Astrocyte (in vitro differentiated cells and primary cell): Measurements from ENCODE around the gene LDB1. TPM values are rescaled to one million over a fixed set of nuclear protein-coding genes. Genes with fewer than 3 reads are reported as not detected.

ENCODE experiments used
- DNase-seq: peaks from one replicate; pipeline ENCODE4 v3.0.0-alpha.2; 2010; ENCODE audit warnings: low read depth
- FAIRE-seq: peaks from 2 replicates; lab custom pipeline; 2011; peaks lifted over from hg19 to GRCh38; lab: Jason Lieb, UNC
- H2AFZ ChIP-seq: 2 replicates; pipeline ENCODE4 v1.6.0; 2012; ENCODE audit warnings: low read depth, low read length, inconsistent platforms
- H3K27ac ChIP-seq: 2 replicates; pipeline ENCODE4 v1.5.1; 2011; ENCODE audit warnings: low read depth, low read length, inconsistent platforms
- H3K27me3 ChIP-seq: 2 replicates; pipeline ENCODE4 v1.6.0; 2011; ENCODE audit warnings: low read length, inconsistent platforms; ENCODE audit not compliant: insufficient read depth
- H3K36me3 ChIP-seq: 2 replicates; pipeline ENCODE4 v1.5.1; 2011; ENCODE audit warnings: low read length, inconsistent platforms; ENCODE audit not compliant: insufficient read depth
- H3K4me1 ChIP-seq: 2 replicates; pipeline ENCODE4 v1.5.1; 2011; ENCODE audit warnings: low read length, inconsistent platforms; ENCODE audit not compliant: insufficient read depth
- H3K4me2 ChIP-seq: 2 replicates; pipeline ENCODE4 v1.6.0; 2012; ENCODE audit warnings: low read length, inconsistent platforms
- H3K4me3 ChIP-seq: 2 replicates; pipeline ENCODE4 v1.5.1; 2011; ENCODE audit warnings: low read depth, mild to moderate bottlenecking, low read length, inconsistent platforms; ENCODE audit not compliant: insufficient read depth
- H3K79me2 ChIP-seq: 2 replicates; pipeline ENCODE4 v1.6.0; 2012; ENCODE audit warnings: mild to moderate bottlenecking, low read length, inconsistent platforms; ENCODE audit not compliant: insufficient read depth
- H3K9ac ChIP-seq: 2 replicates; pipeline ENCODE4 v1.6.0; 2012; ENCODE audit warnings: mild to moderate bottlenecking, low read length, inconsistent platforms
- H3K9me3 ChIP-seq: 2 replicates; pipeline ENCODE4 v1.5.1; 2012; ENCODE audit warnings: low read depth, mild to moderate bottlenecking, low read length, inconsistent platforms; ENCODE audit not compliant: insufficient read depth
- H4K20me1 ChIP-seq: 2 replicates; pipeline ENCODE4 v1.6.0; 2012; ENCODE audit warnings: low read length, inconsistent platforms; ENCODE audit not compliant: insufficient read depth
- H3K27ac Mint-ChIP-seq: one replicate; pipeline ENCODE4 v1.8.0; 2021; ENCODE audit warnings: mild to moderate bottlenecking, mixed read lengths; ENCODE audit not compliant: unreplicated experiment
- H3K27me3 Mint-ChIP-seq: one replicate; pipeline ENCODE4 v1.8.0; 2021; ENCODE audit warnings: low read depth, mixed read lengths; ENCODE audit not compliant: unreplicated experiment
- H3K36me3 Mint-ChIP-seq: one replicate; pipeline ENCODE4 v1.8.0; 2021; ENCODE audit warnings: low read depth, mixed read lengths; ENCODE audit not compliant: unreplicated experiment
- H3K4me1 Mint-ChIP-seq: one replicate; pipeline ENCODE4 v1.8.0; 2021; ENCODE audit warnings: low read depth, mixed read lengths; ENCODE audit not compliant: unreplicated experiment
- H3K4me3 Mint-ChIP-seq: one replicate; pipeline ENCODE4 v1.8.0; 2021; ENCODE audit warnings: mild to moderate bottlenecking, moderate library complexity, mixed read lengths; ENCODE audit not compliant: unreplicated experiment
- H3K9me3 Mint-ChIP-seq: one replicate; pipeline ENCODE4 v1.8.0; 2021; ENCODE audit warnings: mild to moderate bottlenecking, mixed read lengths; ENCODE audit not compliant: unreplicated experiment
- EZH2 ChIP-seq: IDR thresholded peaks from 2 replicates; pipeline ENCODE4 v1.6.1; 2012; ENCODE audit warnings: mild to moderate bottlenecking, low read length, inconsistent platforms; ENCODE audit not compliant: insufficient read depth
- total RNA-seq: library from RNA; stranded (reverse); gene quantifications from 2 replicates; pipeline ENCODE4 v1.2.1, GENCODE V29; 2021
- TF ChIP-seq, protein P1 (sequence below): IDR thresholded peaks from 2 replicates; pipeline ENCODE4 v1.5.1; 2011; ENCODE audit warnings: low read depth, mild to moderate bottlenecking, inconsistent platforms, low read length, moderate library complexity; ENCODE audit not compliant: insufficient read depth

Gene LDB1
- total RNA-seq, 1 donor from 2014 or later = 134 TPM

DNA sequence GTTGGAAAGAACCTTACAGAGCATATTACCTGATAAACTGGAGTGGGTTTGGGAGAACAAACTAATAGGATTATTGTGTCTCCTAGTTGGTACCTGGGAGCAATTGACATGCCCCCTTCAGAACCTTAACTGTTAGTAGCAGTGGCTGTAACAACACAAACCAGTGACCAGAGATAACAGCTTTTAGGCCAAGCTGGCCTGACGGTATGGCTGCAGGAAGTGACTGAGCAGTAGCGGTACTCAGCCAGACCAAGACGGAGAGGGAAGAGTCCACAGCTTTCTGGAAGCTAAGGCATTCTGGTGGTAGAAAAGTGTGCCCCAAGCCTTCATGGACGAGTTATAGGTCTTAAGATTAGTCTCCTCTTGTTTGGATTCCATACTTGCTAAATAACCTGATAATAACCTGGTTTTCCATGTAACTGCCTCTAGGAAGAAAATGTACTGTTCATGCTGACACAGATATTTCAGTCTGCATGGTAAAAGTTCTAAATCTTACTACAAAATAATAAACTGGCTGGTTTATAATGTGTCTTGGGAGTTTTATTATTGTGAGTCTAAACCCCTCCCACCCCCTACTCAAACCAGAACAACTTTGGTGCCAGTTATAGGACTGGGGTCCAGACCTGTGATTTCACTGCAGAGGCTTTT lies 43.3 kb upstream of the LDB1 start:
- H3K4me1 Mint-ChIP-seq = peaks cover 16% of the 10 kb centered on the region
- no peaks in the 10 kb centered on the region for H3K9me3 Mint-ChIP-seq
- H3K4me1 ChIP-seq = peaks cover 4% of the 10 kb centered on the region
- H3K9me3 ChIP-seq = no peaks in the 10 kb centered on the region
- H3K79me2 ChIP-seq = peaks cover 3% of the 10 kb centered on the region
- H3K36me3 ChIP-seq = peaks cover 50% of the 10 kb centered on the region
- no peak for TF ChIP-seq EZH2
- TF ChIP-seq, protein P1, sequence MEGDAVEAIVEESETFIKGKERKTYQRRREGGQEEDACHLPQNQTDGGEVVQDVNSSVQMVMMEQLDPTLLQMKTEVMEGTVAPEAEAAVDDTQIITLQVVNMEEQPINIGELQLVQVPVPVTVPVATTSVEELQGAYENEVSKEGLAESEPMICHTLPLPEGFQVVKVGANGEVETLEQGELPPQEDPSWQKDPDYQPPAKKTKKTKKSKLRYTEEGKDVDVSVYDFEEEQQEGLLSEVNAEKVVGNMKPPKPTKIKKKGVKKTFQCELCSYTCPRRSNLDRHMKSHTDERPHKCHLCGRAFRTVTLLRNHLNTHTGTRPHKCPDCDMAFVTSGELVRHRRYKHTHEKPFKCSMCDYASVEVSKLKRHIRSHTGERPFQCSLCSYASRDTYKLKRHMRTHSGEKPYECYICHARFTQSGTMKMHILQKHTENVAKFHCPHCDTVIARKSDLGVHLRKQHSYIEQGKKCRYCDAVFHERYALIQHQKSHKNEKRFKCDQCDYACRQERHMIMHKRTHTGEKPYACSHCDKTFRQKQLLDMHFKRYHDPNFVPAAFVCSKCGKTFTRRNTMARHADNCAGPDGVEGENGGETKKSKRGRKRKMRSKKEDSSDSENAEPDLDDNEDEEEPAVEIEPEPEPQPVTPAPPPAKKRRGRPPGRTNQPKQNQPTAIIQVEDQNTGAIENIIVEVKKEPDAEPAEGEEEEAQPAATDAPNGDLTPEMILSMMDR = no peak
- FAIRE-seq (no peak), DNase-seq (no peak)
- H3K9ac ChIP-seq = no peak overlapping the region
- H3K27ac ChIP-seq = no peak overlapping the region
- H3K27ac Mint-ChIP-seq = no peak overlapping the region
- H3K4me3 Mint-ChIP-seq = no peak overlapping the region
- no peak overlapping the region for H3K4me3 ChIP-seq
- no peak overlapping the region for H3K4me2 ChIP-seq
- peaks cover 33% of the 10 kb centered on the region for H3K36me3 Mint-ChIP-seq
- no peak overlapping the region for H2AFZ ChIP-seq
- H3K27me3 ChIP-seq = no peaks in the 10 kb centered on the region
- H4K20me1 ChIP-seq = peaks cover 51% of the 10 kb centered on the region
- H3K27me3 Mint-ChIP-seq = no peaks in the 10 kb centered on the region

- DNase-seq = no peak
- Mint-ChIP-seq H3K4me1 (peaks cover 21% of the 10 kb centered on the region), H3K27ac (no peak overlapping the region), H3K9me3 (no peaks in the 10 kb centered on the region), H3K4me3 (peak overlapping the region; percentile 72), H3K27me3 (no peaks in the 10 kb centered on the region), H3K36me3 (peaks cover 48% of the 10 kb centered on the region)
- Histone ChIP-seq H4K20me1 (peaks cover 86% of the 10 kb centered on the region), H3K4me3 (no peak overlapping the region), H3K4me2 (no peak overlapping the region), H3K4me1 (peaks cover 4% of the 10 kb centered on the region), H3K27me3 (no peaks in the 10 kb centered on the region), H3K9ac (no peak overlapping the region), H3K27ac (no peak overlapping the region), H3K79me2 (peaks cover 38% of the 10 kb centered on the region), H3K36me3 (peaks cover 70% of the 10 kb centered on the region), H2AFZ (no peak overlapping the region), H3K9me3 (no peaks in the 10 kb centered on the region)
- TF ChIP-seq EZH2 = no peak
- no peak for FAIRE-seq
These were observed 39.7 kb upstream of the LDB1 start for GRCh38 chr10:102159831-102160230.

GRCh38 chr10:102159051-102159597 lies 39.0 kb upstream of the LDB1 start:
- TF ChIP-seq, protein P1 = no peak
- TF ChIP-seq EZH2 = no peak
- H3K27me3 ChIP-seq = no peaks in the 10 kb centered on the region
- H3K4me1 Mint-ChIP-seq = peaks cover 21% of the 10 kb centered on the region
- peak overlapping the region; percentile 72 for H3K4me3 Mint-ChIP-seq
- H3K79me2 ChIP-seq = peaks cover 45% of the 10 kb centered on the region
- no peak overlapping the region for H3K9ac ChIP-seq
- H3K4me2 ChIP-seq = no peak overlapping the region
- peaks cover 4% of the 10 kb centered on the region for H3K4me1 ChIP-seq
- peaks cover 48% of the 10 kb centered on the region for H3K36me3 Mint-ChIP-seq
- DNase-seq = peak; percentile 17
- H3K9me3 ChIP-seq = no peaks in the 10 kb centered on the region
- no peak overlapping the region for H3K4me3 ChIP-seq
- peaks cover 70% of the 10 kb centered on the region for H3K36me3 ChIP-seq
- no peak overlapping the region for H3K27ac ChIP-seq
- peak overlapping the region; percentile 91 for H3K27ac Mint-ChIP-seq
- no peaks in the 10 kb centered on the region for H3K9me3 Mint-ChIP-seq
- no peak for FAIRE-seq
- H4K20me1 ChIP-seq = peaks cover 93% of the 10 kb centered on the region
- H2AFZ ChIP-seq = no peak overlapping the region
- H3K27me3 Mint-ChIP-seq = no peaks in the 10 kb centered on the region
